Loucy (cell line): ENCODE results near the gene ITGA2.
A peak's percentile ranks its signal among the peaks of the same experiment; 100 is the strongest.

ENCODE experiments used
- H2AFZ ChIP-seq: fragments of 200-600 bp; sonication (generic); 2 replicates; pipeline ENCODE4 v1.6.0; 2016; ENCODE audit warnings: antibody characterized with exemption, mild to moderate bottlenecking, low read length, moderate library complexity
- H3F3A ChIP-seq: fragments of 200-600 bp; 2 replicates; pipeline ENCODE4 v1.6.0; 2016; ENCODE audit warnings: antibody characterized with exemption, low read depth, mild to moderate bottlenecking
- H3K27me3 ChIP-seq: fragments of 200-600 bp; sonication (generic); 2 replicates; pipeline ENCODE4 v1.6.1; 2014; ENCODE audit warnings: low read length, mild to moderate bottlenecking; ENCODE audit not compliant: insufficient read depth, poor library complexity, severe bottlenecking
- H3K36me3 ChIP-seq: fragments of 200-600 bp; sonication (generic); 2 replicates; pipeline ENCODE4 v1.6.1; 2016; ENCODE audit warnings: low read length; ENCODE audit not compliant: insufficient read depth
- H3K4me1 ChIP-seq: fragments of 200-600 bp; sonication (generic); 2 replicates; pipeline ENCODE4 v1.5.1; 2014; ENCODE audit warnings: low read length, mild to moderate bottlenecking; ENCODE audit not compliant: insufficient read depth, poor library complexity, severe bottlenecking
- H3K4me2 ChIP-seq: fragments of 200-600 bp; sonication (generic); 2 replicates; pipeline ENCODE4 v1.6.0; 2014; ENCODE audit warnings: antibody characterized with exemption, low read length, low read depth, mild to moderate bottlenecking; ENCODE audit not compliant: poor library complexity, severe bottlenecking
- H3K4me3 ChIP-seq: fragments of 200-600 bp; sonication (generic); 2 replicates; pipeline ENCODE4 v1.5.1; 2014; ENCODE audit warnings: low read length, mild to moderate bottlenecking, mixed read lengths; ENCODE audit not compliant: poor library complexity, severe bottlenecking
- H3K79me2 ChIP-seq: fragments of 200-600 bp; sonication (generic); 2 replicates; pipeline ENCODE4 v1.6.1; 2014; ENCODE audit warnings: low read length; ENCODE audit not compliant: insufficient read depth
- H3K9ac ChIP-seq: fragments of 200-600 bp; sonication (generic); 2 replicates; pipeline ENCODE4 v1.6.0; 2014; ENCODE audit warnings: mild to moderate bottlenecking, low read depth, low read length, moderate library complexity; ENCODE audit not compliant: poor library complexity, severe bottlenecking
- H3K9me2 ChIP-seq: fragments of 200-600 bp; sonication (generic); replicated peaks from 2 replicates; pipeline ENCODE4 v1.6.1; 2016; ENCODE audit warnings: low read depth, low read length, mixed read lengths
- H3K9me3 ChIP-seq: fragments of 200-600 bp; sonication (generic); 2 replicates; pipeline ENCODE4 v1.6.1; 2014; ENCODE audit warnings: mild to moderate bottlenecking, antibody characterized with exemption, low read length, low read depth; ENCODE audit not compliant: insufficient read depth
- H4K20me1 ChIP-seq: fragments of 200-600 bp; sonication (generic); 2 replicates; pipeline ENCODE4 v1.6.0; 2014; ENCODE audit warnings: antibody characterized with exemption, low read length, mild to moderate bottlenecking; ENCODE audit not compliant: insufficient read depth, poor library complexity, severe bottlenecking
- CTCF ChIP-seq: fragments of 200-600 bp; sonication (generic); conservative IDR thresholded peaks from 2 replicates; pipeline ENCODE4 v1.5.1; 2014; ENCODE audit warnings: mild to moderate bottlenecking, antibody characterized with exemption, low read length
- EZH2phosphoT487 ChIP-seq: fragments of 200-600 bp; IDR thresholded peaks from 2 replicates; pipeline ENCODE4 v1.6.1; 2018; ENCODE audit warnings: antibody characterized with exemption, mild to moderate bottlenecking, moderate library complexity, borderline replicate concordance

Gene ITGA2

GRCh38 chr5:53095217-53095616 lies 106.1 kb downstream of the ITGA2 start:
- no peaks in the 10 kb centered on the region for H3K9me2 ChIP-seq
- no peaks in the 10 kb centered on the region for H3F3A ChIP-seq
- no peak for TF ChIP-seq EZH2phosphoT487
- no peak for TF ChIP-seq CTCF

GRCh38 chr5:53095931-53096525 lies 106.9 kb downstream of the ITGA2 start:
- Histone ChIP-seq H3K4me1 (no peaks in the 10 kb centered on the region), H3K27me3 (no peaks in the 10 kb centered on the region), H3K9me2 (no peaks in the 10 kb centered on the region), H3F3A (no peaks in the 10 kb centered on the region), H2AFZ (no peak overlapping the region), H3K36me3 (peaks cover 18% of the 10 kb centered on the region; the same call in 1 of the 2 replicates), H3K79me2 (no peaks in the 10 kb centered on the region), H3K9me3 (no peaks in the 10 kb centered on the region), H3K9ac (no peak overlapping the region), H4K20me1 (no peaks in the 10 kb centered on the region), H3K4me2 (no peak overlapping the region), H3K4me3 (no peak overlapping the region)
- TF ChIP-seq EZH2phosphoT487, result no peak
- TF ChIP-seq CTCF, result peak; percentile 92

More at GRCh38 chr5:53095217-53095616, 106.1 kb downstream of the ITGA2 start:
- H3K36me3 ChIP-seq, result peaks cover 18% of the 10 kb centered on the region; the same call in 1 of the 2 replicates
- H3K79me2 ChIP-seq, result no peaks in the 10 kb centered on the region
- H3K9ac ChIP-seq, result no peak overlapping the region
- H3K4me3 ChIP-seq, result no peak overlapping the region
- H3K27me3 ChIP-seq, result no peaks in the 10 kb centered on the region
- no peak overlapping the region for H3K4me2 ChIP-seq
- no peaks in the 10 kb centered on the region for H4K20me1 ChIP-seq
- H2AFZ ChIP-seq, result no peak overlapping the region
- no peaks in the 10 kb centered on the region for H3K9me3 ChIP-seq
- H3K4me1 ChIP-seq, result no peaks in the 10 kb centered on the region

GRCh38 chr5:53099546-53099945 lies 110.4 kb downstream of the ITGA2 start:
- Histone ChIP-seq H3K9ac (no peak overlapping the region), H3K79me2 (no peaks in the 10 kb centered on the region), H3K4me3 (no peak overlapping the region), H3K4me1 (peaks cover 3% of the 10 kb centered on the region), H3K36me3 (peaks cover 18% of the 10 kb centered on the region; the same call in 1 of the 2 replicates), H3K9me3 (no peaks in the 10 kb centered on the region), H3K9me2 (no peaks in the 10 kb centered on the region), H2AFZ (no peak overlapping the region), H3K27me3 (no peaks in the 10 kb centered on the region), H3F3A (no peaks in the 10 kb centered on the region), H3K4me2 (no peak overlapping the region), H4K20me1 (no peaks in the 10 kb centered on the region)
- TF ChIP-seq CTCF, result no peak
- no peak for TF ChIP-seq EZH2phosphoT487
